ENCODE measurements around the gene CBL.
A peak's percentile ranks its signal among the peaks of the same experiment; 100 is the strongest.
"Not testable (repeated sequence)": the region's sequence is repeated elsewhere in the genome, so short reads cannot be mapped to it uniquely, and the experiment has no call there.

CBL gene

GRCh38 chr11:119209186-119209585 is 3.0 kb downstream of the CBL start:
- no peak for DNase-seq (ENCODE audit: low read depth in 3 of 3, low spot score in 1 of 3)

GRCh38 chr11:119210050-119210449 is 3.9 kb downstream of the CBL start:
- no peak for DNase-seq (ENCODE audit: low read depth in 3 of 3, low spot score in 1 of 3)

- DNase-seq (ENCODE audit: low read depth in 3 of 3, low spot score in 1 of 3) = no peak
Observed at GRCh38 chr11:119218141-119218878, 12.2 kb downstream of the CBL start.

GRCh38 chr11:119222308-119222707 is 16.2 kb downstream of the CBL start:
- no peak for DNase-seq (ENCODE audit: low read depth in 3 of 3, low spot score in 1 of 3)

GRCh38 chr11:119222891-119223290 is 16.8 kb downstream of the CBL start:
- no peak for DNase-seq (ENCODE audit: low read depth in 3 of 3, low spot score in 1 of 3)

GRCh38 chr11:119223856-119224255 is 17.7 kb downstream of the CBL start:
- no peak for DNase-seq (ENCODE audit: low read depth in 3 of 3, low spot score in 1 of 3)

- not testable (repeated sequence) for DNase-seq (ENCODE audit: low read depth in 3 of 3, low spot score in 1 of 3)
Observed at GRCh38 chr11:119228535-119229287, 22.6 kb downstream of the CBL start.

GRCh38 chr11:119229288-119229672 is 23.1 kb downstream of the CBL start:
- no peak for DNase-seq (ENCODE audit: low read depth in 3 of 3, low spot score in 1 of 3)

GRCh38 chr11:119229741-119230140 is 23.6 kb downstream of the CBL start:
- DNase-seq (ENCODE audit: low read depth in 3 of 3, low spot score in 1 of 3) = no peak

- DNase-seq (ENCODE audit: low read depth in 3 of 3, low spot score in 1 of 3) = no peak
Observed at GRCh38 chr11:119236490-119236889, 30.4 kb downstream of the CBL start.

GRCh38 chr11:119236891-119237290 is 30.8 kb downstream of the CBL start:
- DNase-seq (ENCODE audit: low read depth in 3 of 3, low spot score in 1 of 3) = no peak

- no peak for DNase-seq (ENCODE audit: low read depth in 3 of 3, low spot score in 1 of 3)
Observed at GRCh38 chr11:119237515-119237914, 31.4 kb downstream of the CBL start.

- peak in 1 of 3 donors; percentile 4 for DNase-seq (ENCODE audit: low read depth in 3 of 3, low spot score in 1 of 3)
Observed at GRCh38 chr11:119248750-119249670, 42.9 kb downstream of the CBL start.

- no peak for DNase-seq (ENCODE audit: low read depth in 3 of 3, low spot score in 1 of 3)
Observed at GRCh38 chr11:119249671-119250010, 43.5 kb downstream of the CBL start.

- no peak for DNase-seq (ENCODE audit: low read depth in 3 of 3, low spot score in 1 of 3)
Observed at GRCh38 chr11:119251114-119251513, 45.0 kb downstream of the CBL start.

- peak in 1 of 3 donors; percentile 15 for DNase-seq (ENCODE audit: low read depth in 3 of 3, low spot score in 1 of 3)
Observed at GRCh38 chr11:119254239-119254638, 48.1 kb downstream of the CBL start.

GRCh38 chr11:119258180-119258579 is 52.0 kb downstream of the CBL start:
- no peak for DNase-seq (ENCODE audit: low read depth in 3 of 3, low spot score in 1 of 3)

GRCh38 chr11:119258983-119259382 is 52.8 kb downstream of the CBL start:
- no peak for DNase-seq (ENCODE audit: low read depth in 3 of 3, low spot score in 1 of 3)

- no peak for DNase-seq (ENCODE audit: low read depth in 3 of 3, low spot score in 1 of 3)
Observed at GRCh38 chr11:119262668-119263351, 56.7 kb downstream of the CBL start.

GRCh38 chr11:119263352-119263940 is 57.3 kb downstream of the CBL start:
- DNase-seq (ENCODE audit: low read depth in 3 of 3, low spot score in 1 of 3) = no peak

- no peak for DNase-seq (ENCODE audit: low read depth in 3 of 3, low spot score in 1 of 3)
Observed at GRCh38 chr11:119266063-119266462, 59.9 kb downstream of the CBL start.

Data from stimulated activated CD4-positive, alpha-beta T cell treated with anti-CD3 and anti-CD28 coated beads, TNF-alpha, amount 100 ng/mL, for 1 hour (primary cell).